Measurements from ENCODE around the gene WWC2. TPM values are rescaled to one million over a fixed set of nuclear protein-coding genes. Genes with fewer than 3 reads are reported as not detected.
"Not testable (repeated sequence)": the region's sequence is repeated elsewhere in the genome, so short reads cannot be mapped to it uniquely, and the experiment has no call there.

WWC2 gene
- total RNA-seq, 1 donor from 2014 or later: 25.7 TPM

DNA sequence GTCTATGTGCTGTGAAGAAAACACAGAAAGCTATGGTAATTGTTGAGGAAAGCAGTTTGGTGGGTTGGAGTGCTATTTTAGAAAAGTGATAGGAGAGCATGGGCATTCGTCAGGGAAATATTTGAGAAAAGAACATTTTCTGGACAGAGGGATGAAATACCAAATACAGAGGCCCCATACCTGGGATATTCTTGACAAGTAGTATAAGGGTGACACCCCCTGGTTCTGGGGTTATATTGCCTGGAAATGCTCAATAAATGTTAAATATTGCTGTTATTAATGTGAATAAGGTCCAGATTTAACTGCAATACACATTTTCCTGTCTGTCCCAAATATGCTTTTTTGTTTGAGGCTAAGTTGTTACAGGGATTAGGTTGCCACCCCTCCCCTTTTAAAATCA lies 42.9 kb downstream of the WWC2 start:
- no peak for DNase-seq (ENCODE audit: low read depth, low spot score)

DNA sequence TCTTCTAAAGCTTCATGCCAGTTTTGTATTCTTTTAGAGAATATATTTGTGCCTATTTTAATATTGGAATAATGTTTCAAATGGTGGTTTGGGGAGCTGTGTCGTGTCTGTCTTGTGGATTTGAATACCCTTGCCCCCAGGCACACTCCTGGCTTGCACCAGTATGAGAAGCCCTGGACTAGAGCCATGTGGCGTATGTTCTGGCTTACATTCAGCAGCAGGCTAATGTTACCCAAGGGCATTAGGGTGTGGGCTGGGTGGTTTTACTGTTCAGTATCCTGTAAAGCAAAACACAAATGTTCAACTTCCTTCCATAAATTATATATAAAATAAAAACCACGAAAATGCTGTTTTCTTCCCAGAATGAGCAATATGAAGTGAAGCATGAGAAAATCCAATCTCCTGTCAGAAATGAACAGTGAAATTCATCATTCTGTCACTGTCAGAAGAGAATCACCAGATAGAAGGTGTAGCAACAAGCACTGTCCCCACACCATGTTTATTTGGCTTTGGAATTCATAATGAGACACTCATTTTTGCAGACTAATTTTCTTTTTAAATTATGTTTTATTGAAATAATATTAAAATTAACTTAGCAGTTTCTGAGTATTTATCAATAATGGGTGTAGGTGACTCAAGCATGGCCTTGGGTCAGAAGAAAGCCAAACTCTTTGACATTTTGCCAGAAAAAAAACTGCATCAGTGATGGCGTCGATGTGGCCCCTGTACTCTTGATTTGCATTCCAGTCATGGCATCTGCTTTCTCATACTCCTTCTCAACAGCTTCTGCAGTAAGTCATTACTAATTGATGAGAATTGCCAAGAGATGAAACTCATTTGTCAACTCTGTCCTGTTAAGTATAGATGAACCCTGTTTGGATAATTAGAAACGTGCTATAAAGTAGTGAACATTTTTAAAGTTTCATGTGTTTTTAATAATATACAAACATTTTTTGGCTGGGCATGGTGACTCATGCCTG lies 43.8 kb downstream of the WWC2 start:
- DNase-seq (ENCODE audit: low read depth, low spot score): no peak

DNA sequence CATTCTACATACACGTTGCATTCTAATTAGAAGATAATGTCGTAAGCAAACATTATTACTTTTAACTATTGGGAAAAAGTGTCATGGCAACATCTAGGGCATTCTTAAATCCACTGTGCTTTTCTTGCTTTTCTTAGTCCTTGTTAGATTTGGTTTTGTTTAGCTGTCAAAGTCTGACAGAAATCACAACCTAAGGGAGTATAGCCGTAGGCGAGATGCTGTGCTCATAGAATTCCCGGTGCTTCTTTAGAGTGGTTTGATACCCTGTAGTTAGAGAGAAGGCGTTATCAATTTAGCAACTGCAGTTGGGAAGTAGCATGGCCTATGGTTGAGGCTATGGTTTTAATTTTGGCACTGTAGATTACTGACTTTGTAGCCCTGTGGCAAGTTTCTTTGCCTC lies 45.7 kb downstream of the WWC2 start:
- no peak for DNase-seq (ENCODE audit: low read depth, low spot score)

DNA sequence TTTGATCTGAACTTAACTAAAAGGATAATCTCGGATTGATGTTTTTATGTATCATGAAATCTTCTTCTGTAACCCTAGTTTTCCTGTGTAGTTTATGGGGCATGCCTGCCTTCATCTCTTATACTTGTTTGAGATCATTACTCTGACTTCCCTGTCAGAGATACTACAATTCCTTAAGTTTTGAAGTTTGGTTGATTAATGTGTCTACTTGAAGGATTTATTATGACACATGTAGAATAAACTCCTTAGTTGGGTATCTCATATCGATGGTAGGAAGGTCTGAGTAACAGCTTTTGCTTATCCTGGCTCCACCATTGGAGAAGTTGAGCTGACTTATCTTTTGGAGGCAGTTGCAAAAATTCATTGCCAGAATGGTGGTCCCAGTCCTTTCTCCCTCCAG lies 46.7 kb downstream of the WWC2 start:
- no peak for DNase-seq (ENCODE audit: low read depth, low spot score)

DNA sequence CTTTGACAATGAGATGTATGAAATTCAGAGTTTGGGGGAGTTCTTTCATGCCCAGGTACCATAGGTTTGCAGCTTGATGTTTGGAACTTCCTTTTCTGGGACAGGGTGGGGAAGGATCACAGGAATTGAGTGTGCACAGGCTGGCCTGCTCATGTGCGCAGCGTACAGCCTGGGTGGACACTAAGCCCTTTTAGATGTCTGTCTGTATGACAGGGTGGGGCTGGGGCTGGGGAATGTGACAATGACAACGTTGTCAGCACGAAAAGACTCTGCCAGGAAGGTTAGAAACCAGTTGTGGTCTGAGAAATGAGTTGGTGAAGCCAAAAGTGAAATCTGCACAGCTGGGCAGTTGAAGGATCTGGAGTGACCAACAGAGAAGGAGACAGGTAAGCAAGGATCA lies 47.4 kb downstream of the WWC2 start:
- DNase-seq (ENCODE audit: low read depth, low spot score): no peak

DNA sequence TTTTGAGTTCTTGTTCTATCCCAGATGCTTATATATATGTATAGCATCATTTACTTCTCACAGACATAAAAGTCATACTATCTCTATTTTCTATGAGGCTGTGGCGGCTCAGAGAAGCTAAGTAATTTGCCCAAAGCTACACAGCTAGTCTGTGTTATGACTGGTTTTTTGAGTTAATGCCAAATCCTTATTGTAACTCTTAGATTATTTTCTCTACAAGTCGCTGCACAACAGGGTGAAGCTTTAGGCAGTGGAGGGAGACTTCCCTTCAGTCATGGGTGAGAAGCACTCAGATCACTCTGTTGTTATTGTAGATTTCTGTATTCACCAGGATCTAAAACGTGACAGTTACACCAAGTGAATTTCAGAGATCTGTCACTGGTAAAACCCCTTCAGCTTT lies 48.1 kb downstream of the WWC2 start:
- no peak for DNase-seq (ENCODE audit: low read depth, low spot score)

DNA sequence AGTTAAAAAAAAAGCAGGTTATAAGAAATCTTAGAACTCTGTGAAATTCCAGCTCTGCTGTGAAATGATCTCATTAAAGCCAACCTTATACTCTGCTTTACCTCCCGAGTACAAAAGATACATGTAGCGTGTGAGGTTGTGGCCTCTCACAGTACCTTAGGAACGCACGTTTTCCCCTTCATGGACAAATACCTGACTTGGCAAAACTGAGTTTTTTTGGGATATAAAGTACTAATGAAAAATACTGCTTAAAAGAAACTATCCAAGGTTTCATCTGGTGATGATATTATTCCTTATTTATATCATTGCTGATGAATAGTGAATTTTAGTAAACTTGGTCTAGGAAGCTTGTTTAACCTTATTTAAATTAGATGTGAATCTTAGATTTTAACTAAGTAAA lies 48.9 kb downstream of the WWC2 start:
- DNase-seq (ENCODE audit: low read depth, low spot score): no peak

DNA sequence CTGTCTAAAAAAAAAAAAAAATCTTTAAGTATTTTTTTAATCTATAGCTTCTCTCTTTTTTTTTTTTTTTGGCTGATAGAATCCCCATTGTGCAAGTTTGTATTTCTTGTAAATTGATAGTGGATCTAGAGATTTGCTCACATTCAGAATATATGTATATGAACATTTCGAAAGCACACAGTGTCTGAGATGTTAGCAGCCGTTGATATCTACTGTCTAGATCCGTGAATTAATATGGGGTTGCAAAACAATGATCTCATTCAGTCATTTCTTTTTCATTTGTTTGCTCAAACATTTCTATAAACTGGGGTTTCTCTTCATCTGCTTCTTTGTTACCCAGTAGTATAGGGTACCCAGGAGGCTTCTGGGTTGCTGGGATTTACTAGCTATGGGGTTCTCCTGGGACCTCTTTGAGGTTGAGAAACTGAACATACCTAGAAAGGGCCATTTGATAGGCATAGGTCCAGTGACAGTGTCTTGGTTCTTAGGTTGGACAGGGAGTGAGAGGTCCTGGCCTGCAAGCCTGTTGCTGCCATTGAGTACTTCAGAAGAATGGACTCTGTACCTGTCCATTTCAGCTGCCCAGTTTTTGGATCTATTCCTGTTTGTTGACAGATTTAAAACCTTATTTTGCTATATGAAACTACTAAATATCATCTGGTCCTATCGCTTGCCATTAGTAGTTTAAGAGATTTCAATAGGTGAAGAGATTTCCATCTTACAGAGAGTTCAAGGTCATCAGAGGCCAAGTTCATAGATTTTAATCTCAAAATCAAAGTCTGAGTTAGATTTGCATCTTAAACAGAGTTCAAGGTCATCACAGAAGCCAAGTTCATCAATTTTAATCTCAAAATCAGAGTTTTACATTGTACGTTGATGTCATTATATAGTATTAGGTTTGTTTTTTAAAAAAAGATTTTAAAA lies 50.8 kb downstream of the WWC2 start:
- DNase-seq (ENCODE audit: low read depth, low spot score): no peak

DNA sequence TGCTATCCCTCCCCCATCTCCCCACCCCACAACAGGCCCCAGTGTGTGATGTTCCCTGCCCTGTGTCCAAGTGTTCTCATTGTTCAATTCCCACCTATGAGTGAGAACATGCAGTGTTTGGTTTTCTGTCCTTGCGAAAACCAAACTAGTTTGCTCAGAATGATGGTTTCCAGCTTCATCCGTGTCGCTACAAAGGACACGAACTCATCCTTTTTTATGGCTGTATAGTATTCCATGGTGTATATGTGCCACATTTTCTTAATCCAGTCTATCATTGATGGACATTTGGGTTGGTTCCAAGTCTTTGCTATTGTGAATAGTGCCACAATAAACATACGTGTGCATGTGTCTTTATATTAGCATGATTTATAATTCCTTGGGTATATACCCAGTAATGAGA lies 51.6 kb downstream of the WWC2 start:
- DNase-seq (ENCODE audit: low read depth, low spot score): not testable (repeated sequence)

DNA sequence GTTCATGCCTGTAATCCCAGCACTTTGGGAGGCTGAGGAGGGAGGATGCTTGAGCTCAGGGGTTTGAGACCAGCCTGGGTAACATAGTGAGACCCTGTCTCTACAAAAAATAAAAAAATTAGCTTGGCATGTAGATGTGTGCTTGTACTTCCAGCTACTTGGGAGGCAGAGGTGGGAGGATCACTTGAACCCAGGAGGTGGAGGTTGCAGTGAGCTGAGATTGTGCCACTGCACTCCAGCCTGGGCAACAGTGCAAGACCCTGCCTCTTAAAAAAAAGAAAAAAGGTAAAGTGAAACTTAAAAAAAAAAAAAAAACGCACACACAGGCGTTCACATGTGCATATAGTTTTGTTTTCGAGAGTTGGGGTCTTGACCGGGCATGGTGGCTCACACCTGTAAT lies 53.2 kb downstream of the WWC2 start:
- DNase-seq (ENCODE audit: low read depth, low spot score): not testable (repeated sequence)

DNA sequence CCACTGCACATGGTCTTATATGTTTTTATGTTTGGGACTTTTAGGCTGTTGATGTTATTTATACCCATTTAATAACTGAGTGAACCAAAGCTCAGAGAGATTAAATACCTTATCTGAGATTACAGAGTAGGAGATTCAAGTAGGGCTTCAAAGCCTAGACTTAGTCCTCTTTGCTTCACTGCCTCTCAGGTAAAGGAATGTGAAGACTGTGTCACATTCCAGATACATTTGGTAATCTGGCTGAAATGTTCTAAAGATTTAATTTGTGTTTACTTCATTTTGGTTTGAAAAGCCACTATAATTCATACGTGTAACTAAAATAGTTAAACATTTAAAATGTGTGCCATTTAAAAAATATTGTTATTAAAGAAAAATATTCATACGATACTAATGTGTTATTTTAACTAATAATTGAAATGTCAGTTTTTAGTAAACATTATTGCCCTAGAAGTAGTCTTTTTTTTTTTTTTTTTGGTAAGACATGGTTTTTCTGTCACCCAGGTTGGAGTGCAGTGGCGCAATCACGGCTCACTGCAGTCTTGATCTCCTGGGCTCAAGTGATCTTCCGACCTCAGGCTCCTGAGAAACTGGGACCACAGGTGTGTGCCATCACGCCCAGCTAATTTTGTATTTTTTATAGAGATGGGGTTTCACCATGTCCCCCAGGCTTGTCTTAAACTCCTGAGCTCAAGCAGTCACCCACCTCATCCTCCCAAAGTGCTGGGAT lies 54.3 kb downstream of the WWC2 start:
- DNase-seq (ENCODE audit: low read depth, low spot score): no peak

DNA sequence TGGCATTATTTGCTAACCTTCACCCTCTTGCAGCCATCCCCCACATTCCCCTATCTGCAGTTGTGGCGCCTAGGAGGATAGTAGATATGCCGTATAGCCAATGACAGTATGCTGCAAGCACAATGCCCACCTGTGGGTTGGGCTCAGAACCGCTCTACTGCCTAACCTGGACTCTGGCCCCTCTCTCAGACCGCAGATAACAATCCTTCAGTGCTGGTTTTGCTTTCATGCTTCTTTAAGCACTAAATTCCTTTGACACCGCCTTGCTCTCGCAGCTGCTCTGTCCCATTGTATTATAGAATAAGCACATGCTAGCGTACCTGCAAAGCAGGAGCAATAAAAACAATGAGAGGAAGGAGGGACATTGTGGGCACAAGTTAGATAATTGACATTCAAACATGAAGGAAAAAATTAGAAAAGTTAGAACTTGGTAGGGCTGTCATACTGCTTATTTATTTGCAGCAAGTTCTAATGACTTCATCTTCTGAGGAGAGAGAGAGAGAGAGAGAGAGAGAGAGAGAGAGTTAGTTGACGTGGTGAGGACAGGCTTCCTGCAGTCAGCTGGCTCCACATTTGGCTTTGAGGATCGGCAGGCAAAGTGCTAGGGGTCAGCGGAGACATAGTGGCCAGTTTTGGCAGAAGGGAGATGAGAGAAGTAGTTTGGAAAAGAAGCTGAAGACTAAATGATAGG lies 55.8 kb downstream of the WWC2 start:
- DNase-seq (ENCODE audit: low read depth, low spot score): no peak

DNA sequence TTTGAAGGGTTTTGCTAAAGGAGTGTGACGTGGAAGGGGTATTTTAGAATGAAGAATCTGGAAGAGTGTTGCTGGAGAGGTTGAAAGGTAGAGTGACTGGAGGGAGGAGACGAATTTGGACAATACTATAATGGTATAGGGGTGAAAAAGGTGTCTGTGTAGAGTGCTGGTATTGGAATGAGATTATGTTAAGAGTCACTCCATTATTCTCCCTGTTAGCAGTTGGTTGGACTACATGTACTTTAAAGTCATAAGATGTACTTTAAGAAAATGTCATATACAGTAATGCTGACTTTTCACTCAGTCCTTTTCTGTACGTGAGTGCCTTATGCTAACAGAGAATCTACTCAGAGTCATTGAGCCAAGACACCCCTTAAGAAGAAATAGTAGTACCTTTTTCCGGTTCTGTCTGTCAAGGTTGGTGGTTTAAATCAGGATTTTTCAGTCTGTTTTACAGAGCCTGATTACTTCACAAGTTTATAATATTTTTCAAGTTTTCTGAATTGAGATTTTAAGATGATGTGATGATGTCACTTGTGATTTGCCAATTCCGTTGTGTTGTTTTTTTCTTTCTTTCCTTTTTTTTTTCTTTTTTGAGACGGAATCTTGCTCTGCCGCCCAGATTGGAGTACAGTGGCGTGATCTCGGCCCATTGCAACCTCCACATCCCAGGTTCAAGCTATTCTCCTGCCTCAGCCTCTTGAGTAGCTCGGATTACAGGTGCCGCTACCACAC lies 56.6 kb downstream of the WWC2 start:
- DNase-seq (ENCODE audit: low read depth, low spot score): no peak

DNA sequence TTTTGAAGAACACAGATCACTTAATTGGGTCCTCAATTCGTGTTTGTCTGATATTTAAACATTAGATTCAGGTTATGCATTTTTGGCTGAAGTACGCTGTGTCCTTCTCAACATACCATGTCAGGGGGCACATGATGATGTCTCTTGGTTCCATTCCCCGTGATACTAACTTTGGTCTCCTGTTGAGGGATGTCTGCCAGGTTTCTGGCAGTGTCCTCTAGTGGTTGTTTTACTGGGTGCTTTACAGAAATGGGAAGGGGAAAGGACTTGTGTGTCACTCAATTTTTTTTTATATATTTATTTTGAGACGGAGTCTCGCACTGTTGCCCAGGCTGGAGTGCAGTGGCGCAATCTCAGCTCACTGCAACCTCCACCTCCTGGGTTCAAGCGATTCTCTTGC lies 58.2 kb downstream of the WWC2 start:
- DNase-seq (ENCODE audit: low read depth, low spot score): no peak

DNA sequence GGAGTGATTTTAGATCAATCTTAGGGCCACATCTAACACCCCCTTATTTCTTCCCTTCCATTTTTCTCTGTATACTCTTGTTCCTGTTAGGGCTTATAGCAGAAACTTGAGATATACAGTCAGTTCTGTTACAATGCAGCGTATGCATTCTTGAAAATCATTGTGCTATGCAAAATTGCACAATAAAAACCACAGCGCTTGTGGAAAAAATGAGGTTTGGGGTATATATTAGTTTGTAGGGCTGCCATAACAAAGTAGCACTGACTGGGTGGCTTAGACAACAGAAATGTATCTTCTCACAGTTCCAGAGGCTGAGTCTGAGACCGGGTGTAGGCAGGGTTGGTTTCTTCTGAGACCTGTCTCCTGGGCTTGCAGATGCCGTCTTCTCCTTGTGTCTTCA lies 59.0 kb downstream of the WWC2 start:
- DNase-seq (ENCODE audit: low read depth, low spot score): no peak

DNA sequence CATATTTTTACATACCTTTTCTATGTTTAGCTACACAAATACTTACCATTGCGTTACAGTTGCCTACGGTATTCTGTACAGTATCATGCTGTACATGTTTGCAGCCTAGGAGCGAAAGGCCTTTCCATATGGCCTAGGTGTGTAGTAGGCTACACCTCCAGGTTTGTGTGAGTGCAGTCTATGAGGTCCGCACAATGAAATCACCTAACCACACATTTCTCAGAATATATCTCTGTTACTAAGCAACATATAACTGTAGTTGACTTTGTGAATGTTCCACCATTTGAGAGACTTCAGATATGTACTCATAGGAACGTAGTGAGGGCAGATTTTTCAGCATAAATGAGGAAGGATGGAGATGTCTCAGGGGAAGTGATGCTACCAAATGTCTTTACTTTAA lies 62.6 kb downstream of the WWC2 start:
- no peak for DNase-seq (ENCODE audit: low read depth, low spot score)

DNA sequence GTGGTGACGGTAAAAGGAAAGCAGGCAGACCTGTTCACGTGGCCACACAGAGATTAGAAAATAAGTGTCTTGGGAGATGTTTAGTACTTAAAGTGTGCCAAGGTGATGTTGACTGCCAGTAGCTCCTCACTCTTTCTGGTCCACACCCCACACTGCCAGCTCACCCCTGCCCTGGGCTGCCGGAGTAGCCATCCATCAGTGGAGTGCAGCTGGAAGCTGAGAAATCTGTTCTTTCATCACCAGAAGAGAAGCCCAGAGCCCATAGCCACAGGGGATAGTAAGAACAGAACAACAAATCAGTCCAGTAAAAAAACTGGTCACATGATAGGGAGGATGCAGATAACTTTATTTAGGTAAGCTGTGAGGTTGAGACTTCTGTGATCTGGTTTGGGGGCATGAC lies 64.1 kb downstream of the WWC2 start:
- DNase-seq (ENCODE audit: low read depth, low spot score): no peak

DNA sequence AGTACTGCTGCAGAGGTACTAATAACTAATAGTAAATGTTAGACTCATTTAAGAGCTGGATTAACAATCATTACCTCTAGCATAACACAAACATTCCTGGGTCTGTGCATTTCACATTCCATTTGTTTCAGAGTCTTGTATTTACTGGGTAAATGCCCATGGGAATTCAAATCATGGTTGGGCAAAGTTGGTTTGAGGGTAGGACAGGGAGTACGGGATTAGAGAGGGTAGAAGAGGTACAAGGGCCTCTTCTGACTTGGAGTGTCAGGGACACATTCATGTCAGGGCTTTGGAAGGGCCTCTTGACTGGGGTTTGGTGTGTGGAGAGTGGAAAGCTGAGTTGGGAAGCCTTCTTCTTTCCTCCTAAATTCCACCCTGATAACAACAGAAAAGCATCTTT lies 65.9 kb downstream of the WWC2 start:
- no peak for DNase-seq (ENCODE audit: low read depth, low spot score)

DNA sequence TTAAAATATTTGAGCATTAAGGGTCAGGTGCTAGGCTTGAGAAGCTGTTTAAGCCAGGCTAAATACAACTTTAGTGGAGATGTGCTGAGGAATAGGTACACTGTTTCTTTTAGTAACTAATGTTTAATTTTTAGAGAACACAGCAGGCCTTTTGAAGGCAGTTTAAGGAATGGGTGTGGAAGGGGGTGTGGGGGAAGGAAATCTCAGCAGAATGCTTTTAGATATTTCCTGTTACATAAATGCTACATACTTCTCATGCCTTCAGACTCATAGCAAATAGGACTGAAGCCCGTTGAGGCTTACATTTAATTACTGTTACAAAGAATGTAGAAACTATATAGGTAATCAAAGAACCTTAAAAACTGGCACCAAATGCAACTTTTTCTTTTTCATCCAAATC lies 66.3 kb downstream of the WWC2 start:
- no peak for DNase-seq (ENCODE audit: low read depth, low spot score)

DNA sequence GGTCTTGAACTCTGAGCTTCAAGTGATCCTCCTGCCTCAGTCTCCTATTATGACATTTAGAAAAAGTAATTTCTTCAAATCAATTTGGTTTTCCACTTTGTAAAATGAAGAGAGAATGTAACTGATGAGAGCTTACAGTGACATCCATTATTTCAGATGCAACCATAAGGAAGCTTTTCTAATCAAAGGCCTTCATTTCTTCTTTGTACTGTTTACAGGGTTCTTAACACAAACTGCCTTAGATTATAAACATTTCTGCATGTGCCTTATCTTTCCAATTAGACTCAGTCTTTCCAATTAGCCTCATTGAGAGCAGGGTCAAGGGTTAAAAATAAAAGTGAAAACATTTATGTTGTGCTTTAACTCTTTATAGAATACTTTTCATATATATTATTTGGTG lies 71.8 kb downstream of the WWC2 start:
- DNase-seq (ENCODE audit: low read depth, low spot score): no peak
